ENCODE results near the gene TWF2.

The TWF2 gene

DNA sequence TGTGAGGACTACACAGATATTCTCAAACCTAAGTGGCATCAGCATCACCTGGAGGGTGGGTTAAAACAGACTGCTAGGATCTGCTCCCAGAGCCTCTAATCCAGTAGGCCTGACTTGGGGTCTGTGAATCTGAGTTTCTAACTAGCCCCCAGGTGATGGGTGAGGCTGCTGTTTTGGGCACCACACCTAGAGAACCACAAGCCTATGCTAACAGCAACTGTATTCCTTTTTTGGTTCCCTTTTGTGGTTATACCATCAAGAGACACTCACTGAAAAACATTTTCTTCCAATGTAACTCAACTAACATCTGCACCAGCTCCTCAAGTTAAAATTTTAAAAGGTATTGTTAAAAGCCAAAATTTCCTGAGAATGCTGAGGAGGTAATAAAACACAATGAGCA is 23.5 kb upstream of the TWF2 start:
- peaks cover 26% of the 10 kb centered on the region; the same call in 1 of the 2 replicates for H3K79me2 ChIP-seq (ENCODE audit: insufficient read depth, low read depth)
- no peak overlapping the region for H3K9ac ChIP-seq
- no peak overlapping the region for H3K27ac ChIP-seq
- no peaks in the 10 kb centered on the region for H4K20me1 ChIP-seq (ENCODE audit: insufficient read depth)
- H3K36me3 ChIP-seq (ENCODE audit: insufficient read depth): peaks cover 3% of the 10 kb centered on the region; the same call in 1 of the 2 replicates
- peaks cover 47% of the 10 kb centered on the region for H3K4me1 ChIP-seq (ENCODE audit: low read depth, poor library complexity, severe bottlenecking)
- no peak overlapping the region for H2AFZ ChIP-seq (ENCODE audit: low read depth)
- TF ChIP-seq, protein P1, sequence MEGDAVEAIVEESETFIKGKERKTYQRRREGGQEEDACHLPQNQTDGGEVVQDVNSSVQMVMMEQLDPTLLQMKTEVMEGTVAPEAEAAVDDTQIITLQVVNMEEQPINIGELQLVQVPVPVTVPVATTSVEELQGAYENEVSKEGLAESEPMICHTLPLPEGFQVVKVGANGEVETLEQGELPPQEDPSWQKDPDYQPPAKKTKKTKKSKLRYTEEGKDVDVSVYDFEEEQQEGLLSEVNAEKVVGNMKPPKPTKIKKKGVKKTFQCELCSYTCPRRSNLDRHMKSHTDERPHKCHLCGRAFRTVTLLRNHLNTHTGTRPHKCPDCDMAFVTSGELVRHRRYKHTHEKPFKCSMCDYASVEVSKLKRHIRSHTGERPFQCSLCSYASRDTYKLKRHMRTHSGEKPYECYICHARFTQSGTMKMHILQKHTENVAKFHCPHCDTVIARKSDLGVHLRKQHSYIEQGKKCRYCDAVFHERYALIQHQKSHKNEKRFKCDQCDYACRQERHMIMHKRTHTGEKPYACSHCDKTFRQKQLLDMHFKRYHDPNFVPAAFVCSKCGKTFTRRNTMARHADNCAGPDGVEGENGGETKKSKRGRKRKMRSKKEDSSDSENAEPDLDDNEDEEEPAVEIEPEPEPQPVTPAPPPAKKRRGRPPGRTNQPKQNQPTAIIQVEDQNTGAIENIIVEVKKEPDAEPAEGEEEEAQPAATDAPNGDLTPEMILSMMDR (conservative IDR thresholded peaks at IDR 0.05; ENCODE audit: low read depth, low read length): no peak
- no peak overlapping the region for H3K4me3 ChIP-seq (IDR thresholded peaks at IDR 0.05; ENCODE audit: insufficient read depth, low read depth, low read length)
- H3K27me3 ChIP-seq (ENCODE audit: insufficient read depth, low read depth): no peaks in the 10 kb centered on the region
- no peak overlapping the region for H3K4me2 ChIP-seq

DNA sequence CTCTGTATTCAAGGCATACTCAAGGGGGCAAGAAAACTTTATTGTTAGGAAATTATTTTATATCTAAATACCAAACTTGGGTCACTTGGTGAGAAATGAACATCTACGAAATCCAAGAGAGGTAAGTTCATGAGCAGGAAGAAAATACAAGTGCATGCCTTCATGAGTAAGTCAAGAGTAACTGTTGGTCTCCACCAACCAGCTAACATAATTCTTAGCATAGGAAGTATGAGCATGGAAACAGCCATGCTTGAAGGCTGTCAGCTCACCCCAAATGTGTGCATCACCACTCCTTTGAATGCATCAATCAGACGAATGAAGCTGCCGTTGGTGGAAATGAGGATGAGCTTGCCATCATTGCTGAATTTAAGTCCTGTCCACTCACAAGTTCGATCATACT is 20.5 kb upstream of the TWF2 start:
- no peak overlapping the region for H3K4me2 ChIP-seq
- TF ChIP-seq, protein P1 (conservative IDR thresholded peaks at IDR 0.05; ENCODE audit: low read depth, low read length): no peak
- peaks cover 58% of the 10 kb centered on the region for H3K4me1 ChIP-seq (ENCODE audit: low read depth, poor library complexity, severe bottlenecking)
- H2AFZ ChIP-seq (ENCODE audit: low read depth): no peak overlapping the region
- H3K27ac ChIP-seq: no peak overlapping the region
- no peak overlapping the region for H3K4me3 ChIP-seq (IDR thresholded peaks at IDR 0.05; ENCODE audit: insufficient read depth, low read depth, low read length)
- H4K20me1 ChIP-seq (ENCODE audit: insufficient read depth): no peaks in the 10 kb centered on the region
- H3K79me2 ChIP-seq (ENCODE audit: insufficient read depth, low read depth): peaks cover 14% of the 10 kb centered on the region; the same call in 1 of the 2 replicates
- H3K9ac ChIP-seq: no peak overlapping the region
- H3K27me3 ChIP-seq (ENCODE audit: insufficient read depth, low read depth): no peaks in the 10 kb centered on the region
- peaks cover 6% of the 10 kb centered on the region; the same call in 1 of the 2 replicates for H3K36me3 ChIP-seq (ENCODE audit: insufficient read depth)

DNA sequence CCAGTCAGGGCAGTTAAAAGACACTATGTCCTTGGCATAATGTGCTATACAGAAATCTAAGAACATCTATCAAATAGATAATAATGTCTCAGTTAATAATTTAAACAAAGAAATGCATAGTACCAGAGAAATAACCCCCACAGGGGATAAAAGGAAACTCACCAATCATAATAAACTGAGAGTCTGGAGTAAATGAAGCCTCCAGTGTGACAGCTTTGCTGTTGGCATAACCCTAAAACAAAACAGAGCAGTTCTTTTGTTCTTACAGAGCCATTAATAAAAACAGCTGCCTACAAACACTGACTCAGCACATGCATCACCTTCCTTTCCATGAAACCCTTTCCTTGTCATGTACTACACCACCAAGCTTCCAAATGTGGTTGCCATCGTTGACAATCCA is 20.1 kb upstream of the TWF2 start:
- no peak overlapping the region for H3K4me3 ChIP-seq (IDR thresholded peaks at IDR 0.05; ENCODE audit: insufficient read depth, low read depth, low read length)
- peaks cover 14% of the 10 kb centered on the region; the same call in 1 of the 2 replicates for H3K79me2 ChIP-seq (ENCODE audit: insufficient read depth, low read depth)
- peaks cover 6% of the 10 kb centered on the region; the same call in 1 of the 2 replicates for H3K36me3 ChIP-seq (ENCODE audit: insufficient read depth)
- no peaks in the 10 kb centered on the region for H3K27me3 ChIP-seq (ENCODE audit: insufficient read depth, low read depth)
- H3K4me1 ChIP-seq (ENCODE audit: low read depth, poor library complexity, severe bottlenecking): peaks cover 58% of the 10 kb centered on the region
- H2AFZ ChIP-seq (ENCODE audit: low read depth): no peak overlapping the region
- no peak overlapping the region for H3K27ac ChIP-seq
- H3K4me2 ChIP-seq: no peak overlapping the region
- H3K9ac ChIP-seq: no peak overlapping the region
- TF ChIP-seq, protein P1 (conservative IDR thresholded peaks at IDR 0.05; ENCODE audit: low read depth, low read length): no peak
- H4K20me1 ChIP-seq (ENCODE audit: insufficient read depth): no peaks in the 10 kb centered on the region

DNA sequence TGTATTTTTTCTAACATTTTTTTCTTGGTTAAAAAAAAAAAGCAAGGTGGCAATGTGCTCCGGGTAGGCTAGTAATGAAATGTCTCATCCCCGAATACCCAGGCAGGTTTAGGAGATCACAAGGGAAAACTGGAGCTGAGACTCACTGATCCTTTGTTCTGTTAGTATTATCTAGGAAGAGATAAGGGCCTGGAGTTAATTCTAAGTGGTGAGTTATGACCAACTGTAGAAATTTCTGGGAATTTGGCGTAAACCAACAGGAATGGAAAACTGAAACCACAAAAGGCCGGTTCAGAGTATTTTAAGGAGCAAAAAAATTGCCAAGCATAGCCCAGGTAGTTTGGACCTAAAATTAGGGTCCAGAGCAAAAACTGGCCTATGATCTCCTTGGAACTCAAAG is 19.0 kb upstream of the TWF2 start:
- Histone ChIP-seq H3K27ac (no peak overlapping the region), H2AFZ (ENCODE audit: low read depth) (no peak overlapping the region), H3K4me2 (no peak overlapping the region), H3K79me2 (ENCODE audit: insufficient read depth, low read depth) (peaks cover 3% of the 10 kb centered on the region; the same call in 1 of the 2 replicates), H4K20me1 (ENCODE audit: insufficient read depth) (no peaks in the 10 kb centered on the region), H3K4me1 (ENCODE audit: low read depth, poor library complexity, severe bottlenecking) (peaks cover 58% of the 10 kb centered on the region), H3K36me3 (ENCODE audit: insufficient read depth) (peaks cover 6% of the 10 kb centered on the region; the same call in 1 of the 2 replicates), H3K9ac (no peak overlapping the region), H3K27me3 (ENCODE audit: insufficient read depth, low read depth) (no peaks in the 10 kb centered on the region), H3K4me3 (IDR thresholded peaks at IDR 0.05; ENCODE audit: insufficient read depth, low read depth, low read length) (no peak overlapping the region)
- TF ChIP-seq, protein P1 (conservative IDR thresholded peaks at IDR 0.05; ENCODE audit: low read depth, low read length): no peak

Data from KMS-11 (cell line).